ENCODE results near the gene IQSEC1.

DNA sequence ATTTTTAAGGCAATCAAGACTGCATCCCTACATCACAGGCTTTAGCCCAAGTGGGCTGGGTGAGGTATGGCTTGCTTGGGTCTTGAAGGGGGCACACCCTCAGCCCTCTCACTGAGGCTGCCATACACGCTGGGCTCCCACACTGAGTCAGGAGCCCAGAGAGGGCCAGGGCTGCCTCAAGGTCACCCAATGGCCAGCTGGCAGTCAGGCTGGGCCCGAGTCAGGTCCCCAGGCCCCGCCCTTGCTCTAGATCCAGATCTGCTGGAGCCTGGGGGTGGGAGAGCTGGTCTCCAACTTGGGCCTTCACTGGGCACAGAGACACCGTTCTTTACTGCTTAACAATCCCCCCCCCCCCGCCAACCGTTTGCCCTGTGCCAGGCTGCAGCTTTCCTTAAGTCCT lies 88.1 kb downstream of the IQSEC1 start:
- TF ChIP-seq, protein P1, sequence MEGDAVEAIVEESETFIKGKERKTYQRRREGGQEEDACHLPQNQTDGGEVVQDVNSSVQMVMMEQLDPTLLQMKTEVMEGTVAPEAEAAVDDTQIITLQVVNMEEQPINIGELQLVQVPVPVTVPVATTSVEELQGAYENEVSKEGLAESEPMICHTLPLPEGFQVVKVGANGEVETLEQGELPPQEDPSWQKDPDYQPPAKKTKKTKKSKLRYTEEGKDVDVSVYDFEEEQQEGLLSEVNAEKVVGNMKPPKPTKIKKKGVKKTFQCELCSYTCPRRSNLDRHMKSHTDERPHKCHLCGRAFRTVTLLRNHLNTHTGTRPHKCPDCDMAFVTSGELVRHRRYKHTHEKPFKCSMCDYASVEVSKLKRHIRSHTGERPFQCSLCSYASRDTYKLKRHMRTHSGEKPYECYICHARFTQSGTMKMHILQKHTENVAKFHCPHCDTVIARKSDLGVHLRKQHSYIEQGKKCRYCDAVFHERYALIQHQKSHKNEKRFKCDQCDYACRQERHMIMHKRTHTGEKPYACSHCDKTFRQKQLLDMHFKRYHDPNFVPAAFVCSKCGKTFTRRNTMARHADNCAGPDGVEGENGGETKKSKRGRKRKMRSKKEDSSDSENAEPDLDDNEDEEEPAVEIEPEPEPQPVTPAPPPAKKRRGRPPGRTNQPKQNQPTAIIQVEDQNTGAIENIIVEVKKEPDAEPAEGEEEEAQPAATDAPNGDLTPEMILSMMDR (IDR thresholded peaks at IDR 0.05): no peak
- no peak for TF ChIP-seq POLR2A (IDR thresholded peaks at IDR 0.05)

Data from lower leg skin (tissue), 3 donors.